Measurements from ENCODE around the gene TRDN.
"Not testable (repeated sequence)": the region's sequence is repeated elsewhere in the genome, so short reads cannot be mapped to it uniquely, and the experiment has no call there.

TRDN gene

GRCh38 chr6:123507582-123507981 lies 129.2 kb downstream of the TRDN start:
- no peak for DNase-seq (ENCODE audit: low read depth)

- DNase-seq (ENCODE audit: low read depth): no peak
Measured at GRCh38 chr6:123503619-123504018, 133.1 kb downstream of the TRDN start.

DNA sequence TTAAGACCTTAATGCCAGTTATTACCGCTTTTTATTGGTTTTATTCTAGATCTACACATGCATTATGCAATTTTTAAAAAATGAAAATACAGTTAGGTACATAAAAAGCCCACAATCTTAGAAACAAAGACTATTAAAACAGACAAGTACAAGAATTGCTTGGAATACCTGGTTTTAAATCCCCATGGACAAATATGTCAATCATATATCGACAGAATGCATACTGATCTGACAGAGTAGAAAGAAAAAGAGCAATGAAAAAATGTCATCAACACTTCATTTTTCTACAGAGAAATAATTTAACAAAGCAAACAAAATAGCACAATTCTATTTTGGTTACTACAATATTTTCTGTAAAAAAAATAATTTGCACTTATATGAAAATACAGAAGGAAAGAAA lies 139.7 kb downstream of the TRDN start:
- DNase-seq (ENCODE audit: low read depth): no peak

GRCh38 chr6:123489589-123489988 lies 147.2 kb downstream of the TRDN start:
- DNase-seq (ENCODE audit: low read depth): no peak

GRCh38 chr6:123480986-123481385 lies 155.8 kb downstream of the TRDN start:
- DNase-seq (ENCODE audit: low read depth): no peak

GRCh38 chr6:123472025-123472702 lies 164.6 kb downstream of the TRDN start:
- DNase-seq (ENCODE audit: low read depth): not testable (repeated sequence)

- DNase-seq (ENCODE audit: low read depth): no peak
Measured at GRCh38 chr6:123467392-123467791, 169.4 kb downstream of the TRDN start.

DNA sequence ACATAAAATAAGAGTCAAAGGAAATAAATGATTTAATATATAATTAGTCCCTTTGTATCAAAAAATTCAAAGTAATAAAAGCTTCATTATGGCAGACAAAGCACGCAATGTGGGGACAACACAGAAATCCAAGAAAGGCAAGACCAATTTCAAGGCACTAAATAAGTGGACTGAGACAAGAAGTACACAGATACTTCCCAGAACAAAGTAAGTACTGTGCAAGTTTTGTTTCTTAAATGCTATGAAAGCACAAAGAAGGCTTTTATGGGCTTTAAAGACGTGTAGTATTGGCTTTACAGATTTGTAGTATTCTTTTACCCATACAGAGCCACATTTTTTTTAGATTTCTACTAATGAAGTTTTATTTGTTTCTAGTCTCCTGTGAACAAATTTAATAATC lies 174.6 kb downstream of the TRDN start:
- no peak for DNase-seq (ENCODE audit: low read depth)

- no peak for DNase-seq (ENCODE audit: low read depth)
Measured at GRCh38 chr6:123458218-123458617, 178.5 kb downstream of the TRDN start.

GRCh38 chr6:123456836-123457235 lies 179.9 kb downstream of the TRDN start:
- DNase-seq (ENCODE audit: low read depth): no peak

DNA sequence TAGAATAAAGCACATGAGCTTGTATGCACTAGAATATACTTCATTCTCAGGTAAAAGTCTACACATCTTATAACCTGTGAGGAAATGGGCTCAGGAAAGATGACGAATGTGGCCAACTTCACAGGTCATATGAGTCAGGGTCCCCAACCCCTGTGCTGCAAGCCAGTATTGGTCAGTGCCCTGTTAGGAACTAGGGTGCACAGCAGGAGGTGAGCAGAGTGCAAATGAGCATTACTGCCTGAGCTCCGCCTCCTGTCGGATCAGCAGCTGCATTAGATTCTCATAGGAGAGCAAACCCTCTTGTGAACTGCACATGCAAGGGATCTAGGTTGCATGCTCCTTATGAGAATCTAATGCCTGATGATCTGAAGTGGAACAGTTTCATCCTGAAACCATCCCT lies 182.3 kb downstream of the TRDN start:
- DNase-seq (ENCODE audit: low read depth): no peak

- DNase-seq (ENCODE audit: low read depth): not testable (repeated sequence)
Measured at GRCh38 chr6:123453071-123453470, 183.7 kb downstream of the TRDN start.

GRCh38 chr6:123448306-123448884 lies 188.4 kb downstream of the TRDN start:
- DNase-seq (ENCODE audit: low read depth): no peak

GRCh38 chr6:123447315-123447937 lies 189.3 kb downstream of the TRDN start:
- no peak for DNase-seq (ENCODE audit: low read depth)

DNA sequence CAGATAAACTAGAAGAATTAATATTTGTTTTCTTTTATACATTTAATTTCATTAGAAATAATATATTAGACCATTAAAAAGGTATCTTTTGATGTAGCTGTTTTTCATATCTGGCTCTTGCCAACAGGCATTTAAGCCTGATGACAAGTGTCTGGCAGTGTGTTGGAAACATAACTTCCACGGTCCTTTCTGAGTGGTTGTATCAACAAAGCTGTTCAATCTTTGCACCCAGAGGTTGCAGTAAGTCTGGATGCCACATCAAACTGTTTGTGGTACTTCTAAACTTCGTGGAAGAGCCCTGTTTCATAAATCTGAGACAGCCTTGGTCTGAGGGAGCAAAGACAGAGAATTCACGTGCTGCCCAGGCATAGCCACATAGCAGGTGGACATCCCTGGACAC lies 197.4 kb downstream of the TRDN start:
- no peak for DNase-seq (ENCODE audit: low read depth)

- no peak for DNase-seq (ENCODE audit: low read depth)
Measured at GRCh38 chr6:123434186-123434585, 202.6 kb downstream of the TRDN start.

DNA sequence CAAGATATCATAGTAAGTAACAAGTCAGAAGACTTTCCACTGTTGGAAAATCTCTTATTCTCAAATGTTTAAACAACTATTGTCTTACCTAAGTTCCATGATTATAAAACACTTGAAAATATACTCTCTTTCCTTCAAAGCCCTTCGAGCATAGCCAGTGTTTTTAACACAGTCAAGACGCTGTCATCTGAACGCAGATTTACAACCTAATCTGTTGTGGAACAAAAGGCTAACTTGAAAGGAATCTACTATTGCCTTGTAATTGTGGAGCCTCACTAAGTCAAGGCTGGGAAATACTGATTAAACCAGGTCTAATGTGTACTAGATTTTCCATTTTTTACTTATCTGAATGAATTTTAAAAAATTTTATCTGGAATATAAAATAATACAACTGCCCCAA lies 205.8 kb downstream of the TRDN start:
- DNase-seq (ENCODE audit: low read depth): no peak

DNA sequence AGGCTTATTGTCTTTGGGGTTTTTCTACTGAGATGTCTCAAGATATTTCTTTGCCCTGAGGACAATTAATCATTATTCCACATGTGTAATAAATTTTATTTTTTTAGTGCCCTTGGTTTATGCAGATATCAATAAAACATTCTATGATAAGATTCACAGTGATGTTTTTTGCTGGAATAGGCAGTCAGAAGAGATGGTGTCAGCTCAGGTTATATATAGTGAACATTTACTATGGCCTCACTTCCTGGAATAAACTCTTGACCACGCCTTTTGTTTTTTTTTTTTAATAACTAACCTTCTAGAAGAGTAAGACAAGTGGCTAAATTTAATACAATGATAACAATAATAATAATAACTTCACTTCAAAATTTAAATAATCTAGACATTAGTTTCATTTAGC lies 209.7 kb downstream of the TRDN start:
- DNase-seq (ENCODE audit: low read depth): no peak

GRCh38 chr6:123423130-123423529 lies 213.6 kb downstream of the TRDN start:
- no peak for DNase-seq (ENCODE audit: low read depth)

GRCh38 chr6:123420512-123420911 lies 216.2 kb downstream of the TRDN start:
- DNase-seq (ENCODE audit: low read depth): no peak

DNA sequence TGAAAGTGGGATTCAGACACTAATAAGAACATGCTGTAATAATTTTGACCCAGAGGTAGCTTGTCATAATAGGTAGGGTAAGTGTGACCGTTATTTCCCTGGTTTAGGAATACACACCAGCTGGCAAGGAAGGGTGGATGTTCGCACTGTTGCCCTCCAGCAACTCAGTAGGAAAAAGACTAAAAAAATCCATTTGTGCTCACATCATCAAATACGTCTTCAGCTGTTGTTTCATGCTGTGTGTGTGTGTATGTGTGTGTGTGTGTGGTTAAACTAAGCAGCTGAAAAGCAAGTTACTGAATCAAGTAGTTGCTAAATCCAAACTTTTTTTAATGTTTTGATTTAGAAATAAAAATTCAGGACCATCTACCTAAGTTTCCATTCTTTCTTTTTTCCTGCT lies 218.7 kb downstream of the TRDN start:
- no peak for DNase-seq (ENCODE audit: low read depth)

DNA sequence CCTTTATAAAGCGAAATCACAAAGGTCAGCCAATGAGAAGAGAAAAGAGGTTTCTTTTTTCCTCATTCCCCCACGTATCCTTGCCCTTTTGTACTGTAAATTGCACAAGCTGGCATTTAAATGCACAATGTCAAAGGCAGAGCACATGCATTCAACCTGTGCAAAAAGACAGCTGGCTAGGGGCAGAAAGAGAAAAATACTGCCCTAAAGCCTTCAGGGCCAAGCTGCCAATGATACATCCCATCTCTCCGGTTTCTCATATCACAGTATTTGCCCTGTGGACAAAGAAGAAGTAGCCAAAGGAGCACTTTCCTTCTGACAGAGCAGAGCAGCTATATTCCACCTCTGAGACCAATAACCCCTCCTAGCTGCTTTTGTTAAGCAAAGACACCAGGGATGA lies 219.2 kb downstream of the TRDN start:
- no peak for DNase-seq (ENCODE audit: low read depth)

DNA sequence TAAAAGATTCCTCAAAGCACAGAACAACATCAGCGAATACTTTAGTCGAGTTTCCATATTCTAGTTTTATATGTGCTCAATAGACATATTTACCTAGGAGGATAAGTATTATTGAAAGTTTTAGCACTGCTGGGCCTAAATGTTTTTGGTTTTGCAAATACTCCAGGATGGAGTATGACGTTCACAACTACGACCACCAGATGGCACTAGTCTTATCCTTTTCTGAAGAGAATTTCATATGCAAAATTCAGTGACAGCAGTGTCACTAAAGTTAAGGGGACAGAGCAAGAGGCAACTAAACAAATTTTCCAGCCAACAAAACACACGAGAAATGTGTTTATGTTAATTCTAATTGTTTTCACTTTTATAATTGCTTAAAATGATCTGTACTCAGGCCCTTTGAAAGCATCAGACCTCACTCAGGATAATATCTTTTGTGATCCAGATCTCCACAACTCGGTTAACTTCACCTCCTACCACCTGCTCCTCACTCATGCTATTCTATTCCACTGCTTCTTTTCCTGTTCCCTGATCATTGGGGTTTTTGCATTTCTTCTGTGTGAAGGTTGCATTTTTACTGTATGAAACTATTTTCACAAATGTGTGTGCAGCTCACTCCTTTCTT lies 220.8 kb downstream of the TRDN start:
- DNase-seq (ENCODE audit: low read depth): peak; percentile 1
